Smooth muscle cell (in vitro differentiated cells): Measurements from ENCODE around the gene ARHGEF11. TPM values are rescaled to one million over a fixed set of nuclear protein-coding genes. Genes with fewer than 3 reads are reported as not detected.
A peak's percentile ranks its signal among the peaks of the same experiment; 100 is the strongest.

Experiments used
- DNase-seq: peaks from one replicate; lab custom pipeline; 2025; ENCODE audit not compliant: unreplicated experiment; lab: John Stamatoyannopoulos, UW
- H2AFZ ChIP-seq: fragments of 200-600 bp; sonication (generic); 2 replicates; pipeline ENCODE4 v1.6.0; 2016; ENCODE audit warnings: antibody characterized with exemption, low read depth, mild to moderate bottlenecking
- H3F3A ChIP-seq: fragments of 200-600 bp; sonication (generic); 2 replicates; pipeline ENCODE4 v1.6.0; 2017; ENCODE audit warnings: antibody characterized with exemption, low read depth
- H3K27ac ChIP-seq: fragments of 200-600 bp; sonication (generic); 2 replicates; pipeline ENCODE4 v1.5.1; 2016; ENCODE audit warnings: low read depth, mild to moderate bottlenecking
- H3K27me3 ChIP-seq: fragments of 200-600 bp; sonication (generic); 2 replicates; pipeline ENCODE4 v1.6.1; 2016; ENCODE audit warnings: low read depth, mild to moderate bottlenecking
- H3K36me3 ChIP-seq: fragments of 200-600 bp; sonication (generic); 2 replicates; pipeline ENCODE4 v1.5.1; 2016; ENCODE audit warnings: low read depth
- H3K4me1 ChIP-seq: fragments of 200-600 bp; sonication (generic); 2 replicates; pipeline ENCODE4 v1.5.1; 2016; ENCODE audit warnings: low read depth
- H3K4me2 ChIP-seq: fragments of 200-600 bp; sonication (generic); 2 replicates; pipeline ENCODE4 v1.6.0; 2016; ENCODE audit warnings: mild to moderate bottlenecking
- H3K4me3 ChIP-seq: fragments of 200-600 bp; sonication (generic); 2 replicates; pipeline ENCODE4 v1.5.1; 2016; ENCODE audit warnings: mild to moderate bottlenecking
- H3K79me2 ChIP-seq: fragments of 200-600 bp; sonication (generic); 2 replicates; pipeline ENCODE4 v1.6.0; 2016; ENCODE audit warnings: low read depth, mild to moderate bottlenecking
- H3K9ac ChIP-seq: fragments of 200-600 bp; sonication (generic); 2 replicates; pipeline ENCODE4 v1.6.0; 2016; ENCODE audit warnings: low read depth
- H3K9me3 ChIP-seq: fragments of 200-600 bp; sonication (generic); replicated peaks from 2 replicates; pipeline ENCODE4 v1.5.1; 2016; ENCODE audit warnings: low read depth
- H4K20me1 ChIP-seq: fragments of 200-600 bp; sonication (generic); 2 replicates; pipeline ENCODE4 v1.6.0; 2016; ENCODE audit warnings: low read depth
- CTCF ChIP-seq: fragments of 200-600 bp; sonication (generic); IDR thresholded peaks from 2 replicates; pipeline ENCODE4 v1.5.1; 2017; ENCODE audit warnings: borderline replicate concordance, mild to moderate bottlenecking, antibody characterized with exemption; ENCODE audit not compliant: insufficient read depth, poor library complexity, severe bottlenecking
- WGBS: methylation state at CpG from one replicate; pipeline ENCODE4 v1.1.7; 2016; ENCODE audit warnings: low lambda C conversion rate; 5-methylcytosine and 5-hydroxymethylcytosine counted together
- polyA plus RNA-seq: library from polyadenylated mRNA; unstranded; fragments of >200 nt; fragmentation: Nextera tagmentation; extraction: Ambion mirVana; gene quantifications from 2 replicates; pipeline ENCODE4 v1.2.1, GENCODE V29; 2016
- total RNA-seq: library from RNA; depleted of rRNA; stranded (reverse); fragments of >200 nt; gene quantifications from 2 replicates; pipeline ENCODE4 v1.2.3, GENCODE V29; 2014

The ARHGEF11 gene
- total and polyA plus RNA-seq, 2 experiments from 2014 or later, result 15.1 to 20.1 TPM

GRCh38 chr1:156911577-156912298, 133.8 kb downstream of the ARHGEF11 start:
- Histone ChIP-seq H2AFZ (no peak overlapping the region), H3K79me2 (no peaks in the 10 kb centered on the region), H3K36me3 (no peaks in the 10 kb centered on the region), H3K9me3 (no peaks in the 10 kb centered on the region), H3F3A (peaks cover 6% of the 10 kb centered on the region), H3K4me3 (no peak overlapping the region), H3K4me1 (peaks cover 3% of the 10 kb centered on the region), H3K4me2 (no peak overlapping the region), H3K27me3 (no peaks in the 10 kb centered on the region), H4K20me1 (no peaks in the 10 kb centered on the region), H3K27ac (no peak overlapping the region), H3K9ac (no peak overlapping the region)
- 69% methylated on average over 6 of the region's 6 CpGs for WGBS
- TF ChIP-seq CTCF, result no peak
- DNase-seq, result no peak

- Histone ChIP-seq H2AFZ (no peak overlapping the region), H3K27me3 (no peaks in the 10 kb centered on the region), H3K27ac (no peak overlapping the region), H3K4me3 (no peak overlapping the region), H3K9ac (no peak overlapping the region), H3K4me2 (no peak overlapping the region), H3F3A (peaks cover 6% of the 10 kb centered on the region), H3K36me3 (no peaks in the 10 kb centered on the region), H3K79me2 (no peaks in the 10 kb centered on the region), H3K4me1 (peaks cover 3% of the 10 kb centered on the region), H3K9me3 (no peaks in the 10 kb centered on the region), H4K20me1 (no peaks in the 10 kb centered on the region)
- TF ChIP-seq CTCF, result peak; percentile 84
- WGBS, result 37% methylated on average over 14 of the region's 18 CpGs
- DNase-seq, result no peak
Observed at GRCh38 chr1:156910309-156910782, 135.2 kb downstream of the ARHGEF11 start.

- Histone ChIP-seq H3F3A (peaks cover 6% of the 10 kb centered on the region), H3K27ac (no peak overlapping the region), H2AFZ (no peak overlapping the region), H3K27me3 (no peaks in the 10 kb centered on the region), H4K20me1 (no peaks in the 10 kb centered on the region), H3K9me3 (no peaks in the 10 kb centered on the region), H3K4me2 (no peak overlapping the region), H3K9ac (no peak overlapping the region), H3K79me2 (no peaks in the 10 kb centered on the region), H3K4me1 (peaks cover 3% of the 10 kb centered on the region), H3K36me3 (no peaks in the 10 kb centered on the region), H3K4me3 (no peak overlapping the region)
- TF ChIP-seq CTCF, result no peak
- 79% methylated on average over 5 of the region's 5 CpGs for WGBS
- DNase-seq, result no peak
Observed at GRCh38 chr1:156909671-156910070, 135.9 kb downstream of the ARHGEF11 start.

GRCh38 chr1:156908955-156909354, 136.6 kb downstream of the ARHGEF11 start:
- Histone ChIP-seq H3K4me3 (no peak overlapping the region), H3F3A (peaks cover 6% of the 10 kb centered on the region), H3K4me1 (no peaks in the 10 kb centered on the region), H2AFZ (no peak overlapping the region), H3K27ac (no peak overlapping the region), H3K9me3 (no peaks in the 10 kb centered on the region), H4K20me1 (no peaks in the 10 kb centered on the region), H3K79me2 (no peaks in the 10 kb centered on the region), H3K36me3 (no peaks in the 10 kb centered on the region), H3K27me3 (no peaks in the 10 kb centered on the region), H3K9ac (no peak overlapping the region), H3K4me2 (no peak overlapping the region)
- DNase-seq, result no peak
- WGBS, result 98% methylated on average over 10 of the region's 10 CpGs
- TF ChIP-seq CTCF, result no peak
